Colonic mucosa (tissue), 4 donors: ENCODE data around the gene ASGR1. TPM values are rescaled to one million over a fixed set of nuclear protein-coding genes. Genes with fewer than 3 reads are reported as not detected.

Source experiments
- DNase-seq: peaks from one replicate; pipeline ENCODE4 v3.0.0-alpha.2; 2020
- H3K27ac ChIP-seq: fragments of 200-600 bp; one replicate; pipeline ENCODE4 v1.8.0; 2021
- H3K27me3 ChIP-seq: fragments of 200-600 bp; one replicate; pipeline ENCODE4 v1.8.0; 2021
- H3K36me3 ChIP-seq: fragments of 200-600 bp; one replicate; pipeline ENCODE4 v1.8.0; 2021
- H3K4me1 ChIP-seq: fragments of 200-600 bp; one replicate; pipeline ENCODE4 v1.8.0; 2021; ENCODE audit warnings: mild to moderate bottlenecking
- H3K4me3 ChIP-seq: fragments of 200-600 bp; one replicate; pipeline ENCODE4 v1.8.0; 2021
- H3K9ac ChIP-seq, 2 donors: one replicate each; pipeline ENCODE4 v1.7.0; 2013; ENCODE audit warnings: control low read depth in 2 of 2, low read depth in 2 of 2, low read length in 2 of 2
- H3K9me3 ChIP-seq: fragments of 200-600 bp; one replicate; pipeline ENCODE4 v1.8.0; 2021
- CTCF ChIP-seq: fragments of 200-600 bp; IDR thresholded peaks from one replicate; pipeline ENCODE4 v1.8.0; 2022; ENCODE audit warnings: antibody characterized with exemption, mild to moderate bottlenecking
- intact Hi-C: fragments of 100-400 bp; cut with DNase I; formaldehyde crosslinking; loops from one replicate; pipeline ENCODE4 v1.14.1; 2022
- total RNA-seq, 2 donors: library from RNA; stranded (reverse); fragmentation: NEBNext Ultra II Directional in 1 of 2; extraction: Animal tissue kit (Norgen Biotek cat#: 25700) in 1 of 2; gene quantifications; one replicate each; pipeline ENCODE4 v1.2.1, GENCODE V29; 2021
- donor health status: healthy.
- donor health status: DM: no; HTN: no; CAD: no.
- donor health status: DM: no; HTN: no; CAD: no.

The ASGR1 gene
- total RNA-seq, 2 donors from 2014 or later = 0.47 to 1.1 TPM

GRCh38 chr17:7221278-7222092 lies 42.3 kb upstream of the ASGR1 start:
- DNase-seq = no peak
- H3K4me1 ChIP-seq = peaks cover 14% of the 10 kb centered on the region
- H3K9me3 ChIP-seq = no peaks in the 10 kb centered on the region
- intact Hi-C loops = no loop called here
- H3K4me3 ChIP-seq = peak overlapping the region; percentile 96
- no peaks in the 10 kb centered on the region for H3K27me3 ChIP-seq
- peak overlapping the region; percentile 99 for H3K27ac ChIP-seq
- no peak for TF ChIP-seq CTCF
- H3K9ac ChIP-seq = peak overlapping the region; percentile 77 to 97
- peaks cover 11% of the 10 kb centered on the region for H3K36me3 ChIP-seq

- peaks cover 11% of the 10 kb centered on the region for H3K36me3 ChIP-seq
- peak; percentile 48 for TF ChIP-seq CTCF
- intact Hi-C loops = no loop called here
- DNase-seq = peak; percentile 70
- H3K27ac ChIP-seq = peak overlapping the region; percentile 99
- H3K4me3 ChIP-seq = peak overlapping the region; percentile 96
- peak overlapping the region; percentile 77 to 97 for H3K9ac ChIP-seq
- no peaks in the 10 kb centered on the region for H3K9me3 ChIP-seq
- H3K27me3 ChIP-seq = no peaks in the 10 kb centered on the region
- peaks cover 14% of the 10 kb centered on the region for H3K4me1 ChIP-seq
These were observed 41.6 kb upstream of the ASGR1 start for GRCh38 chr17:7220593-7221277.

GRCh38 chr17:7219812-7220592 lies 40.8 kb upstream of the ASGR1 start, which contains the start of the genes ACADVL and DLG4:
TSS of gene ACADVL (plus strand) at chr17:7219938. CDS start at chr17:7219985, 47 bp downstream.
TSS of gene DLG4 (minus strand) at chr17:7219836.
- Histone ChIP-seq H3K4me3 (peak within 1 kb of the TSS; percentile 96), H3K36me3 (peaks cover 11% of the 10 kb centered on the region), H3K27me3 (no peaks in the 10 kb centered on the region), H3K27ac (peak within 1 kb of the TSS; percentile 99), H3K9ac (peak within 1 kb of the TSS; percentile 77 to 97), H3K9me3 (no peaks in the 10 kb centered on the region), H3K4me1 (peaks cover 14% of the 10 kb centered on the region)
- intact Hi-C loops = no loop called here
- peak; percentile 92 for DNase-seq
- TF ChIP-seq CTCF = no peak

GRCh38 chr17:7219229-7219811 lies 40.1 kb upstream of the ASGR1 start:
- Histone ChIP-seq H3K27ac (peak overlapping the region; percentile 99), H3K9me3 (no peaks in the 10 kb centered on the region), H3K9ac (peak overlapping the region; percentile 77 to 97), H3K27me3 (no peaks in the 10 kb centered on the region), H3K4me1 (peaks cover 14% of the 10 kb centered on the region), H3K36me3 (peaks cover 11% of the 10 kb centered on the region), H3K4me3 (peak overlapping the region; percentile 96)
- intact Hi-C loops = no loop called here
- no peak for DNase-seq
- TF ChIP-seq CTCF = no peak

GRCh38 chr17:7218758-7219157 lies 39.6 kb upstream of the ASGR1 start:
- peak overlapping the region; percentile 99 for H3K27ac ChIP-seq
- intact Hi-C loops = no loop called here
- H3K9ac ChIP-seq = peak overlapping the region in 1 of 2 donors; percentile 77
- H3K4me1 ChIP-seq = peaks cover 14% of the 10 kb centered on the region
- no peaks in the 10 kb centered on the region for H3K9me3 ChIP-seq
- DNase-seq = no peak
- peaks cover 11% of the 10 kb centered on the region for H3K36me3 ChIP-seq
- H3K4me3 ChIP-seq = no peak overlapping the region
- no peaks in the 10 kb centered on the region for H3K27me3 ChIP-seq
- TF ChIP-seq CTCF = no peak
